HEK293T (cell line): ENCODE measurements around the gene CSRP1.

Experiments
- CTCF ChIA-PET: fragments of 350-600 bp; formaldehyde crosslinking; extraction: SDS; loops from one replicate; lab custom pipeline; 2021; ENCODE audit warnings: antibody characterized with exemption, inconsistent platforms; lab: Yijun Ruan, JAX
- POLR2A ChIA-PET: fragments of 350-600 bp; formaldehyde crosslinking; extraction: SDS; loops from one replicate; lab custom pipeline; 2020; ENCODE audit warnings: antibody characterized with exemption, inconsistent platforms; lab: Yijun Ruan, JAX
- DNase-seq: peaks from one replicate; pipeline ENCODE4 v3.0.0; 2012; ENCODE audit warnings: mixed read lengths; ENCODE audit errors: extremely low spot score
- ARNT ChIP-seq: fragments of 450-650 bp; IDR thresholded peaks from 2 replicates; pipeline ENCODE4 v1.6.1; 2017; ENCODE audit warnings: mild to moderate bottlenecking
- BHLHE40 ChIP-seq: fragments of 450-650 bp; IDR thresholded peaks from 2 replicates; pipeline ENCODE4 v1.6.1; 2016; ENCODE audit warnings: mild to moderate bottlenecking, moderate library complexity, borderline replicate concordance
- CTBP1 ChIP-seq: fragments of 450-650 bp; IDR thresholded peaks from 2 replicates; pipeline ENCODE4 v1.6.1; 2016; ENCODE audit warnings: borderline replicate concordance
- ELF4 ChIP-seq: fragments of 450-650 bp; IDR thresholded peaks from 2 replicates; pipeline ENCODE4 v1.6.1; 2017; ENCODE audit warnings: antibody characterized with exemption
- FOXA1 ChIP-seq: fragments of 450-650 bp; IDR thresholded peaks from 2 replicates; pipeline ENCODE4 v1.6.1; 2016; ENCODE audit warnings: mild to moderate bottlenecking
- FOXK2 ChIP-seq: fragments of 450-650 bp; IDR thresholded peaks from 2 replicates; pipeline ENCODE4 v1.6.1; 2016; ENCODE audit warnings: mild to moderate bottlenecking
- FOXM1 ChIP-seq: fragments of 450-650 bp; IDR thresholded peaks from 2 replicates; pipeline ENCODE4 v1.6.1; 2017; ENCODE audit warnings: mild to moderate bottlenecking, borderline replicate concordance
- HDGF ChIP-seq: fragments of 450-650 bp; IDR thresholded peaks from 2 replicates; pipeline ENCODE4 v1.6.1; 2017; ENCODE audit warnings: antibody characterized with exemption, borderline replicate concordance
- L3MBTL2 ChIP-seq: fragments of 450-650 bp; conservative IDR thresholded peaks from 2 replicates; pipeline ENCODE4 v1.6.1; 2016; ENCODE audit warnings: mild to moderate bottlenecking
- LEF1 ChIP-seq: fragments of 450-650 bp; IDR thresholded peaks from 2 replicates; pipeline ENCODE4 v1.6.1; 2017; ENCODE audit warnings: mild to moderate bottlenecking, borderline replicate concordance
- NFRKB ChIP-seq: fragments of 450-650 bp; IDR thresholded peaks from 2 replicates; pipeline ENCODE4 v1.6.1; 2016; ENCODE audit warnings: mild to moderate bottlenecking, moderate library complexity
- PKNOX1 ChIP-seq: fragments of 450-650 bp; IDR thresholded peaks from 2 replicates; pipeline ENCODE4 v1.6.1; 2016
- SP1 ChIP-seq: fragments of 450-650 bp; IDR thresholded peaks from 2 replicates; pipeline ENCODE4 v1.6.1; 2017
- SUZ12 ChIP-seq: fragments of 450-650 bp; IDR thresholded peaks from 2 replicates; pipeline ENCODE4 v1.6.1; 2016; ENCODE audit warnings: mild to moderate bottlenecking
- TARDBP ChIP-seq: fragments of 450-650 bp; IDR thresholded peaks from 2 replicates; pipeline ENCODE4 v1.6.1; 2016
- ZNF384 ChIP-seq: fragments of 450-650 bp; IDR thresholded peaks from 2 replicates; pipeline ENCODE4 v1.6.1; 2016

CSRP1 gene

DNA sequence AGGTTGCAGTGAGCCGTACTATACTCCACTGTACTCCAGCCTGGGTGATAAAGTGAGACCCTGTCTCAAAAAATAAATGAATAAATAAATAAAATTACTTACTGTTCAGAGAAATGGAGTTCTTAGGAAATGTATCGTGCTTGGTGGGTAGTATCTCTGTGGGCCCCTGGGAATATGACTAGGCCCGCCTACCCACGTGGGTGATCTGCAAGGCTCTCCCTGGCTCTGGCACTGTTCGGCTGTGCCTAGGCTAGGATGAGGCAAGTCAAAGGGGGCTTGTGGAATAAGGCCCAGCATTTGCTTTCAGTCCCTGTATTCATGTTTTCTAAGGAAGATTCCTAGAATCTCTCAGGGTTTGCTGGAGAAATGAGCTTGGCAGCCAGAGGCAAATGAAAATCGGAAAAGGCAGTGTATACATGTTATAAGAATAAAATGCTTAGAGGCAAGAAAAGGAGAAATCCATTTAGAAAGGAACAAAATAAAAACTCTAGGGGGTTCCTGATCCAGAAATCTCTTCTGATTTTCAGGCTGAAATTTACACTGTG lies 4.5 kb upstream of the CSRP1 start:
- no peak for TF ChIP-seq TARDBP
- ChIA-PET POLR2A (interaction anchor here (0.7 to 2.7 kb wide), 3 partner anchors 7 to 63 kb away, joined by 3 to 11 read pairs (median 4); no protein-coding TSS in a partner anchor), CTCF (interaction anchor here (0.6 to 5.8 kb wide), 7 partner anchors 9 to 243 kb away, joined by 3 to 135 read pairs (median 11); no protein-coding TSS in a partner anchor)
- DNase-seq = no peak

GRCh38 chr1:201510734-201511133 lies 3.8 kb upstream of the CSRP1 start:
- TF ChIP-seq PKNOX1 = no peak
- TF ChIP-seq ARNT = no peak
- no peak for TF ChIP-seq FOXA1
- TF ChIP-seq BHLHE40 = no peak
- no peak for TF ChIP-seq FOXM1
- TF ChIP-seq L3MBTL2 = no peak
- no peak for TF ChIP-seq NFRKB
- no peak for TF ChIP-seq FOXK2
- TF ChIP-seq ELF4 = no peak
- no peak for TF ChIP-seq HDGF
- TF ChIP-seq CTBP1 = no peak
- TF ChIP-seq LEF1 = no peak
- TF ChIP-seq ZNF384 = no peak
- POLR2A ChIA-PET = no interaction called here
- DNase-seq = no peak
- CTCF ChIA-PET = interaction anchor here (5.8 kb wide), 1 partner anchor 30 kb away, joined by 135 read pairs; no protein-coding TSS in a partner anchor

DNA sequence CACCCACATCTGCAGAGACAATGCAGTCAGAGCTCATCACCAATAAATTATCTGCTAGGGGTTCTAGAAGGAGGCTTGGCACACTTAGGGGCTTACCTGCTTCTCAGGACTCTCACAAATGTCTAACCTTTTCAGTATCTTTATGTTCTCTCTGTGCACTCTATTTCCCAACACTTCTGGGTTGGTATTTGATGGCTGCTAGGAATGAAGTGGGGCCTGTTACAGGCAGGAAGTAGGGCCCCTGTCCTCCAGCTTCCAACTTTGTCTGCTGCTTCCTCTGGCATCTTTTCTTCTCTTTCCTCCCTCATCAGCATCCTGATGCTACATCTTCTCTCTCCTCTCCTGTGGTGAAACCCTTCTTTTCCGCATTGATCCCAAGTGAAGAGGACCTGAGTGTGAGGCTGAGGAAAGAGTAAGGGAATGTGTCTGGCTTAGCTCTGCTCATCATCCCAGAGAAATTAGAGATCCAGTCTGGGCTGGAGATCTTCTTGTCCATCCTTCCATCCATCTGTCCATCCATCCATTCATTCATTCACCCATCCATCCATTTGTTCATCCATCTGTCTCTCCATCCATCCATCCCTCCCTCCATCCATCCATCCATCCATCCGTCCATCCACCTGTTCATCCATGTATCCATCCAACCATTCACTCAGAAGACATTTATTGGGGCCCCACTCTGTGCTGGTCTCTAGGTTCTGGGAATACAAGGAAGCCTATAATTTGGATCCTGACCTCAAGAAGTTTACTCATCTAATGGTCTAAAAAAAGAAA lies 2.9 kb upstream of the CSRP1 start:
- ChIA-PET POLR2A (interaction anchor here (0.8 to 1.0 kb wide), 2 partner anchors 24 to 27 kb away, joined by 3 read pairs; no protein-coding TSS in a partner anchor), CTCF (interaction anchor here (5.8 kb wide), 1 partner anchor 29 kb away, joined by 135 read pairs; no protein-coding TSS in a partner anchor)

DNA sequence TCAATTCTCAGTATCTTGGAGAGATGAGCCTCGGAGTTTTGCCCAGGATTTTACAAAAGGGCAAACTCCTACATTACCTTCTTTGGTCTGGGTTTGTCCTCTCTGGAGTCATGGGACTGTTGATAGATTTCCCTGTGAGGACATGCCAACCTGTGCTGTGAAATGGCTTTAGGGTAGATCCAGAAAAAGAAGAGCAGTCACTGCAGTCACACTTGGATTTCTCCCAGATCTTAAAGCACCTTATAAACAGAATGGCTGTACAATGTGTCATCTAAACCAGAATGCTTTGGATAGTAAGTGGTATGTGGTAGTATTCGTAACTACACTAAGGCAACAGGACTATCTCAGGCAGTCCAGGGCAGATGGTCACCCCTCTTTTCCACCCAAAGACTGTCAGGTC lies 1.9 kb upstream of the CSRP1 start:
- no peak for DNase-seq
- POLR2A ChIA-PET = interaction anchor here (0.8 to 1.0 kb wide), 2 partner anchors 23 to 26 kb away, joined by 3 read pairs; no protein-coding TSS in a partner anchor
- CTCF ChIA-PET = interaction anchor here (5.8 kb wide), 1 partner anchor 28 kb away, joined by 135 read pairs; no protein-coding TSS in a partner anchor
- TF ChIP-seq FOXK2 (no peak), PKNOX1 (no peak), NFRKB (no peak), SP1 (no peak), BHLHE40 (no peak), TARDBP (no peak), HDGF (no peak), FOXM1 (no peak), LEF1 (no peak), ARNT (no peak), SUZ12 (no peak), FOXA1 (no peak), ELF4 (no peak)

More for the DNA sequence above, 2.9 kb upstream of the CSRP1 start:
- TF ChIP-seq L3MBTL2 (no peak), LEF1 (no peak), SUZ12 (no peak), HDGF (no peak), PKNOX1 (no peak), NFRKB (no peak), FOXA1 (no peak), FOXK2 (no peak), ZNF384 (no peak), ARNT (no peak), BHLHE40 (no peak), ELF4 (no peak), FOXM1 (no peak), CTBP1 (no peak), TARDBP (no peak), SP1 (no peak)
- no peak for DNase-seq

DNA sequence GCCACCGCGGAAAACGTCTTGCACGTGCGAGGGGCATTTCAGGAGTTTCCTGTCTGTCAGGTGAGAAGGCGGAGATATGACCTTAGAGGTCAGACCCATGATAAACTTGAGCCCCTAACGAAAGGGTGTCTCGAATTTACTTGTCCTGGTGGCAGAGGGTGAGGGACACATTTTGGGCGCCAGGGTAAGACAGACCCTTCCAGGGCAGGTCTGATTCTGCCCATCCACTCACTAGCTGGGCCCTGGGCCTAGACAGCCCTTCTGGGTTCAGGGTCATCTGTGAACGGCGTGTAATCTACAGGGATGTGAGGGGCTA lies 395 bp upstream of the CSRP1 start:
- no peak for TF ChIP-seq FOXK2
- no peak for TF ChIP-seq CTBP1
- TF ChIP-seq BHLHE40 = no peak
- no peak for TF ChIP-seq ELF4
- TF ChIP-seq ARNT = no peak
- no peak for TF ChIP-seq SUZ12
- DNase-seq = no peak
- POLR2A ChIA-PET = no interaction called here
- CTCF ChIA-PET = no interaction called here

DNA sequence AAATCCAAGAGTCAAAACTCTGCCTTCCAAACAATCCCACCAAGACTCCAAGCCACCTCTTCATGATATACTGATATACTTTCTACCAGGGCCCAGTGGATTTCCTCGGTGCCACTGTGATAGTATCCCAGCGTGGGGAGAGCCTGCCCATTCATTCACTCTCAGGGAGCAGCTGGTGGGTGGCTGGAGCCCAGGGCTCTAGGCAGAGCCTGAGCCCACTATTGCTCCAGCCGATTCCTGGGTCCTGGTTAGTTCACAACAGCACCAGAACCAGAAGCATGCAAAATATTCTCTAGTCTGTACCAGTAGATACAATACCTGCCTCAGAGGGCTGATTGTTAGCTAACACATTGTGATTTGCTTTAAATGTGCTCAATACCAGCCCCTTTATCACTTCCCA lies 831 bp downstream of the CSRP1 start:
- ChIA-PET POLR2A (no interaction called here), CTCF (interaction anchor here (0.6 to 1.5 kb wide), 3 partner anchors 26 to 71 kb away, joined by 3 to 5 read pairs (median 4); no protein-coding TSS in a partner anchor)
- TF ChIP-seq LEF1 = no peak
- TF ChIP-seq PKNOX1 = no peak
- no peak for TF ChIP-seq SUZ12
- no peak for DNase-seq
